BE2C (cell line): ENCODE results near the gene NOSIP.

Experiments
- DNase-seq: peaks from one replicate; pipeline ENCODE4 v3.0.0-alpha.2; 2020
- H3K27me3 ChIP-seq: fragments of 250-450 bp; sonication (Bioruptor Pico); 2 replicates; pipeline ENCODE4 v1.5.1; 2020; ENCODE audit warnings: mild to moderate bottlenecking
- H3K36me3 ChIP-seq: fragments of 250-450 bp; sonication (Bioruptor Pico); 2 replicates; pipeline ENCODE4 v1.5.1; 2020; ENCODE audit warnings: mild to moderate bottlenecking
- H3K4me1 ChIP-seq: fragments of 250-450 bp; sonication (Bioruptor Pico); 2 replicates; pipeline ENCODE4 v1.5.1; 2020
- H3K4me3 ChIP-seq: 2 replicates; pipeline ENCODE4 v1.5.1; 2011; ENCODE audit warnings: low read depth, low read length
- H3K9me3 ChIP-seq: fragments of 250-450 bp; sonication (Bioruptor Pico); 2 replicates; pipeline ENCODE4 v1.5.1; 2020
- CTCF ChIP-seq: IDR thresholded peaks from 2 replicates; pipeline ENCODE4 v1.5.1; 2012; ENCODE audit warnings: mild to moderate bottlenecking, low read depth, low read length

The NOSIP gene

GRCh38 chr19:49616532-49616931 is 36.2 kb upstream of the NOSIP start:
- no peak for DNase-seq
- peaks cover 43% of the 10 kb centered on the region for H3K36me3 ChIP-seq

GRCh38 chr19:49615861-49616260 is 35.5 kb upstream of the NOSIP start:
- no peak overlapping the region for H3K4me3 ChIP-seq
- peaks cover 41% of the 10 kb centered on the region for H3K36me3 ChIP-seq
- H3K27me3 ChIP-seq, result no peaks in the 10 kb centered on the region
- no peaks in the 10 kb centered on the region for H3K4me1 ChIP-seq
- H3K9me3 ChIP-seq, result no peaks in the 10 kb centered on the region
- no peak for DNase-seq
- no peak for TF ChIP-seq CTCF

More at GRCh38 chr19:49616532-49616931, 36.2 kb upstream of the NOSIP start:
- no peak overlapping the region for H3K4me3 ChIP-seq
- no peaks in the 10 kb centered on the region for H3K27me3 ChIP-seq
- no peaks in the 10 kb centered on the region for H3K4me1 ChIP-seq
- TF ChIP-seq CTCF, result no peak
- no peaks in the 10 kb centered on the region for H3K9me3 ChIP-seq

GRCh38 chr19:49614096-49614833 is 33.9 kb upstream of the NOSIP start:
- H3K36me3 ChIP-seq, result peaks cover 36% of the 10 kb centered on the region
- no peak for DNase-seq
- H3K27me3 ChIP-seq, result no peaks in the 10 kb centered on the region
- no peak for TF ChIP-seq CTCF
- H3K9me3 ChIP-seq, result no peaks in the 10 kb centered on the region
- no peak overlapping the region for H3K4me3 ChIP-seq
- no peaks in the 10 kb centered on the region for H3K4me1 ChIP-seq

- Histone ChIP-seq H3K4me3 (no peak overlapping the region), H3K4me1 (no peaks in the 10 kb centered on the region), H3K36me3 (peaks cover 42% of the 10 kb centered on the region), H3K27me3 (no peaks in the 10 kb centered on the region), H3K9me3 (no peaks in the 10 kb centered on the region)
- DNase-seq, result no peak
- no peak for TF ChIP-seq CTCF
Measured at GRCh38 chr19:49613374-49613773, 33.0 kb upstream of the NOSIP start.

- H3K4me1 ChIP-seq, result no peaks in the 10 kb centered on the region
- no peak for DNase-seq
- TF ChIP-seq CTCF, result no peak
- peaks cover 41% of the 10 kb centered on the region for H3K36me3 ChIP-seq
- no peak overlapping the region for H3K4me3 ChIP-seq
- H3K27me3 ChIP-seq, result no peaks in the 10 kb centered on the region
- no peaks in the 10 kb centered on the region for H3K9me3 ChIP-seq
Measured at GRCh38 chr19:49609499-49610092, 29.2 kb upstream of the NOSIP start.

GRCh38 chr19:49605605-49606004 is 25.2 kb upstream of the NOSIP start:
- Histone ChIP-seq H3K9me3 (no peaks in the 10 kb centered on the region), H3K4me1 (no peaks in the 10 kb centered on the region), H3K36me3 (peaks cover 69% of the 10 kb centered on the region), H3K27me3 (no peaks in the 10 kb centered on the region), H3K4me3 (no peak overlapping the region)
- DNase-seq, result no peak
- no peak for TF ChIP-seq CTCF
